Nephron progenitor cell (in vitro differentiated cells): ENCODE data around the gene CCDC116.

Experiments used
- DNase-seq: peaks from one replicate; pipeline ENCODE4 v3.0.0; 2021
- H3K27ac Mint-ChIP-seq: 2 replicates; pipeline ENCODE4 v1.8.0; 2021; ENCODE audit warnings: mild to moderate bottlenecking, moderate library complexity, mixed read lengths
- H3K27me3 Mint-ChIP-seq: 2 replicates; pipeline ENCODE4 v1.8.0; 2021; ENCODE audit warnings: mild to moderate bottlenecking, low read depth, mixed read lengths; ENCODE audit not compliant: poor library complexity
- H3K36me3 Mint-ChIP-seq: 2 replicates; pipeline ENCODE4 v1.8.0; 2021; ENCODE audit warnings: low read depth, mixed read lengths
- H3K4me1 Mint-ChIP-seq: 2 replicates; pipeline ENCODE4 v1.8.0; 2021; ENCODE audit warnings: mixed read lengths
- H3K4me3 Mint-ChIP-seq: 2 replicates; pipeline ENCODE4 v1.8.0; 2021; ENCODE audit warnings: mild to moderate bottlenecking, moderate library complexity, mixed read lengths
- H3K9me3 Mint-ChIP-seq: 2 replicates; pipeline ENCODE4 v1.8.0; 2021; ENCODE audit warnings: mild to moderate bottlenecking, moderate library complexity, mixed read lengths
- CTCF ChIP-seq: fragments of 200-600 bp; sonication (generic); IDR thresholded peaks from 2 replicates; pipeline ENCODE4 v1.5.0; 2021; ENCODE audit warnings: antibody characterized with exemption

CCDC116 gene

GRCh38 chr22:21624880-21625791, 7.4 kb upstream of the CCDC116 start:
- Mint-ChIP-seq H3K27me3 (no peaks in the 10 kb centered on the region), H3K4me3 (no peak overlapping the region), H3K27ac (peak overlapping the region; percentile 80), H3K36me3 (peaks cover 14% of the 10 kb centered on the region), H3K4me1 (peaks cover 58% of the 10 kb centered on the region), H3K9me3 (no peaks in the 10 kb centered on the region)
- no peak for DNase-seq
- TF ChIP-seq CTCF: no peak

- no peaks in the 10 kb centered on the region for H3K27me3 Mint-ChIP-seq
- no peak for TF ChIP-seq CTCF
- peak overlapping the region; percentile 92 for H3K27ac Mint-ChIP-seq
- H3K36me3 Mint-ChIP-seq: peaks cover 14% of the 10 kb centered on the region
- H3K4me1 Mint-ChIP-seq: peaks cover 55% of the 10 kb centered on the region
- DNase-seq: no peak
- H3K9me3 Mint-ChIP-seq: no peaks in the 10 kb centered on the region
- no peak overlapping the region for H3K4me3 Mint-ChIP-seq
These were observed 6.4 kb upstream of the CCDC116 start for GRCh38 chr22:21626073-21626734.

GRCh38 chr22:21626735-21627469, 5.7 kb upstream of the CCDC116 start:
- DNase-seq: no peak
- H3K36me3 Mint-ChIP-seq: peaks cover 13% of the 10 kb centered on the region
- no peaks in the 10 kb centered on the region for H3K27me3 Mint-ChIP-seq
- H3K27ac Mint-ChIP-seq: peak overlapping the region; percentile 92
- TF ChIP-seq CTCF: no peak
- H3K4me3 Mint-ChIP-seq: peak overlapping the region; percentile 27
- peaks cover 49% of the 10 kb centered on the region for H3K4me1 Mint-ChIP-seq
- H3K9me3 Mint-ChIP-seq: no peaks in the 10 kb centered on the region

GRCh38 chr22:21628386-21629254, 3.9 kb upstream of the CCDC116 start:
- H3K27ac Mint-ChIP-seq: peak overlapping the region; percentile 29
- TF ChIP-seq CTCF: no peak
- DNase-seq: no peak

More at GRCh38 chr22:21628386-21629254, 3.9 kb upstream of the CCDC116 start:
- Mint-ChIP-seq H3K9me3 (no peaks in the 10 kb centered on the region), H3K36me3 (peaks cover 9% of the 10 kb centered on the region), H3K27me3 (no peaks in the 10 kb centered on the region), H3K4me1 (peaks cover 32% of the 10 kb centered on the region), H3K4me3 (peak overlapping the region; percentile 85)
